A549 (cell line): Measurements from ENCODE around the gene HARS1.

Experiments
- CHD2 ChIP-seq: fragments of 150-350 bp; IDR thresholded peaks from 2 replicates; pipeline ENCODE4 v1.6.1; 2014; ENCODE audit warnings: low read length; ENCODE audit not compliant: partially characterized antibody
- CTCF ChIP-seq: fragments of >200 bp; sonication (Bioruptor Twin); formaldehyde crosslinking; IDR thresholded peaks from 3 replicates; pipeline ENCODE4 v1.5.1; 2016
- EP300 ChIP-seq, 2 experiments: fragments of >200 bp; sonication (Bioruptor Twin); formaldehyde crosslinking; IDR thresholded peaks; 2 replicates in 1 of 2; 3 replicates in 1 of 2; pipeline ENCODE4 v1.6.1; 2016 to 2017
- JUN ChIP-seq, 2 experiments: fragments of >200 bp; sonication (Bioruptor Twin); formaldehyde crosslinking; IDR thresholded peaks; 2 replicates in 1 of 2; 3 replicates in 1 of 2; pipeline ENCODE4 v1.6.1; 2016 to 2017
- KDM1A ChIP-seq: fragments of 200-600 bp; sonication (generic); IDR thresholded peaks from 2 replicates; pipeline ENCODE4 v1.6.1; 2016; ENCODE audit warnings: low read depth, mild to moderate bottlenecking
- POLR2A ChIP-seq: IDR thresholded peaks from 2 replicates; pipeline ENCODE4 v1.6.1; 2012; ENCODE audit warnings: mild to moderate bottlenecking, low read length
- POLR2AphosphoS2 ChIP-seq: conservative IDR thresholded peaks from 2 replicates; pipeline ENCODE4 v1.6.1; 2012; ENCODE audit warnings: low read length, improper control_type of control experiment, inconsistent platforms
- RARB ChIP-seq: fragments of 250-450 bp; sonication (Bioruptor Pico); IDR thresholded peaks from 2 replicates; pipeline ENCODE4 v1.8.0; 2021; ENCODE audit warnings: mild to moderate bottlenecking, moderate library complexity
- REST ChIP-seq: fragments of 200-600 bp; sonication (generic); IDR thresholded peaks from 2 replicates; pipeline ENCODE4 v1.6.1; 2016; ENCODE audit warnings: antibody characterized with exemption, mild to moderate bottlenecking, moderate library complexity

- TF ChIP-seq CTCF, result no peak
- no peak for TF ChIP-seq REST
- TF ChIP-seq EP300 (IDR thresholded peaks at IDR 0.05), result no peak
- no peak for TF ChIP-seq CHD2
- TF ChIP-seq JUN (IDR thresholded peaks at IDR 0.05), result no peak
- TF ChIP-seq KDM1A, result no peak
- TF ChIP-seq RARB (CRISPR knock-in tag), result no peak
- TF ChIP-seq POLR2AphosphoS2, result no peak
- TF ChIP-seq POLR2A, result no peak
Observed at GRCh38 chr5:140737486-140737885, 46.3 kb upstream of the HARS1 start.
